Neuron (in vitro differentiated cells): Measurements from ENCODE around the gene PCDHGB3.
"Not testable (repeated sequence)": the region's sequence is repeated elsewhere in the genome, so short reads cannot be mapped to it uniquely, and the experiment has no call there.

ENCODE experiments used
- H2AFZ ChIP-seq: one replicate; pipeline ENCODE4 v1.6.1; 2013; ENCODE audit warnings: low read depth, mild to moderate bottlenecking, inconsistent platforms, low read length, moderate library complexity
- H3K27me3 ChIP-seq: one replicate; pipeline ENCODE4 v1.6.1; 2013; ENCODE audit warnings: low read length; ENCODE audit not compliant: insufficient read depth
- H3K36me3 ChIP-seq: one replicate; pipeline ENCODE4 v1.6.1; 2013; ENCODE audit warnings: low read length; ENCODE audit not compliant: insufficient read depth
- H3K4me1 ChIP-seq: one replicate; pipeline ENCODE4 v1.6.1; 2013; ENCODE audit warnings: low read length; ENCODE audit not compliant: insufficient read depth
- H3K4me3 ChIP-seq: 2 replicates; pipeline ENCODE4 v1.5.1; 2013; ENCODE audit warnings: mild to moderate bottlenecking, low read length, moderate library complexity
- H3K9me3 ChIP-seq: one replicate; pipeline ENCODE4 v1.6.1; 2013; ENCODE audit warnings: low read length

Gene PCDHGB3

DNA sequence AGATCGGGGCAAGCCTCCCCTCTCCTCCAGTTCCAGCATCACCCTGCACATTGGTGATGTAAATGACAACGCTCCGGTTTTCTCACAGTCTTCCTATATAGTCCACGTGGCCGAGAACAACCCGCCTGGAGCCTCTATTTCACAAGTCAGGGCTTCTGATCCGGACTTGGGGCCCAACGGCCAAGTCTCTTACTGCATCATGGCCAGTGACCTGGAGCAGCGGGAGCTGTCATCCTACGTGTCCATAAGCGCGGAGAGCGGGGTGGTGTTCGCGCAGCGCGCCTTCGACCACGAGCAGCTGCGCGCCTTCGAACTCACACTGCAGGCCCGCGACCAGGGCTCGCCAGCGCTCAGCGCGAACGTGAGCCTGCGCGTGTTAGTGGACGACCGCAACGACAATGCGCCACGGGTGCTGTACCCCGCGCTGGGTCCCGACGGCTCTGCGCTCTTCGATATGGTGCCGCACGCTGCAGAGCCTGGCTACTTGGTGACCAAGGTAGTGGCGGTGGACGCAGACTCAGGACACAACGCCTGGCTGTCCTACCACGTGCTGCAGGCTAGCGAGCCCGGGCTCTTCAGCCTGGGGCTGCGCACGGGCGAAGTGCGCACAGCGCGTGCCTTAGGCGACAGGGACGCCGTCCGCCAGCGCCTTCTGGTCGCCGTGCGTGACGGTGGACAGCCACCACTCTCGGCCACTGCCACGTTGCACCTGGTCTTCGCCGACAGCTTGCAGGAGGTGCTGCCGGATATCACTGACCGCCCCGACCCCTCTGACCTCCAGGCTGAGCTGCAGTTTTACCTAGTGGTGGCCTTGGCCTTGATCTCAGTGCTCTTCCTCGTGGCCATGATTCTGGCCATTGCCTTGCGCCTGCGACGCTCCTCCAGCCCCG, 19.4 kb downstream of the PCDHGB3 start:
- H3K36me3 ChIP-seq, result peaks cover 10% of the 10 kb centered on the region
- no peak overlapping the region for H3K4me3 ChIP-seq
- H3K9me3 ChIP-seq, result peaks cover 43% of the 10 kb centered on the region
- H3K27me3 ChIP-seq, result no peaks in the 10 kb centered on the region
- no peak overlapping the region for H2AFZ ChIP-seq
- H3K4me1 ChIP-seq, result no peaks in the 10 kb centered on the region

- Histone ChIP-seq H3K4me3 (no peak within 1 kb of the TSS), H3K9me3 (peaks cover 44% of the 10 kb centered on the region), H3K27me3 (no peaks in the 10 kb centered on the region), H3K36me3 (peaks cover 10% of the 10 kb centered on the region), H2AFZ (no peak within 1 kb of the TSS), H3K4me1 (no peaks in the 10 kb centered on the region)
Observed at GRCh38 chr5:141392429-141393198, 22.6 kb downstream of the PCDHGB3 start, which contains the start of gene PCDHGA8. PCDHGA8 (plus strand) TSS chr5:141392633; CDS start chr5:141392814, 181 bp downstream.

- Histone ChIP-seq H3K27me3 (no peaks in the 10 kb centered on the region), H3K4me3 (no peak overlapping the region), H2AFZ (no peak overlapping the region), H3K9me3 (peaks cover 43% of the 10 kb centered on the region), H3K36me3 (peaks cover 10% of the 10 kb centered on the region), H3K4me1 (no peaks in the 10 kb centered on the region)
Observed at GRCh38 chr5:141393267-141393666, 23.2 kb downstream of the PCDHGB3 start.

DNA sequence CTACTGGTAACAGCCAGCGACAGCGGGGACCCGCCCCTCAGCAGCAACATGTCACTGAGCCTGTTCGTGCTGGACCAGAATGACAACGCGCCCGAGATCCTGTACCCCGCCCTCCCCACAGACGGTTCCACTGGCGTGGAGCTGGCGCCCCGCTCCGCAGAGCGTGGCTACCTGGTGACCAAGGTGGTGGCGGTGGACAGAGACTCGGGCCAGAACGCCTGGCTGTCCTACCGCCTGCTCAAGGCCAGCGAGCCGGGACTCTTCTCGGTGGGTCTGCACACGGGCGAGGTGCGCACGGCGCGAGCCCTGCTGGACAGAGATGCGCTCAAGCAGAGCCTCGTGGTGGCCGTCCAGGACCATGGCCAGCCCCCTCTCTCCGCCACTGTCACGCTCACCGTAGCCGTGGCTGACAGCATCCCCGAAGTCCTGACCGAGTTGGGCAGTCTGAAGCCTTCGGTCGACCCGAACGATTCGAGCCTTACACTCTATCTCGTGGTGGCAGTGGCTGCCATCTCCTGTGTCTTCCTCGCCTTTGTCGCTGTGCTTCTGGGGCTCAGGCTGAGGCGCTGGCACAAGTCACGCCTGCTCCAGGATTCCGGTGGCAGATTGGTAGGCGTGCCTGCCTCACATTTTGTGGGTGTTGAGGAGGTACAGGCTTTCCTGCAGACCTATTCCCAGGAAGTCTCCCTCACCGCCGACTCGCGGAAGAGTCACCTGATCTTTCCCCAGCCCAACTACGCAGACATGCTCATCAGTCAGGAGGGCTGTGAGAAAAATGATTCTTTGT, 24.6 kb downstream of the PCDHGB3 start:
- H2AFZ ChIP-seq, H3K36me3 ChIP-seq: not testable (repeated sequence)
- H3K9me3 ChIP-seq, result peaks cover 39% of the 10 kb centered on the region

DNA sequence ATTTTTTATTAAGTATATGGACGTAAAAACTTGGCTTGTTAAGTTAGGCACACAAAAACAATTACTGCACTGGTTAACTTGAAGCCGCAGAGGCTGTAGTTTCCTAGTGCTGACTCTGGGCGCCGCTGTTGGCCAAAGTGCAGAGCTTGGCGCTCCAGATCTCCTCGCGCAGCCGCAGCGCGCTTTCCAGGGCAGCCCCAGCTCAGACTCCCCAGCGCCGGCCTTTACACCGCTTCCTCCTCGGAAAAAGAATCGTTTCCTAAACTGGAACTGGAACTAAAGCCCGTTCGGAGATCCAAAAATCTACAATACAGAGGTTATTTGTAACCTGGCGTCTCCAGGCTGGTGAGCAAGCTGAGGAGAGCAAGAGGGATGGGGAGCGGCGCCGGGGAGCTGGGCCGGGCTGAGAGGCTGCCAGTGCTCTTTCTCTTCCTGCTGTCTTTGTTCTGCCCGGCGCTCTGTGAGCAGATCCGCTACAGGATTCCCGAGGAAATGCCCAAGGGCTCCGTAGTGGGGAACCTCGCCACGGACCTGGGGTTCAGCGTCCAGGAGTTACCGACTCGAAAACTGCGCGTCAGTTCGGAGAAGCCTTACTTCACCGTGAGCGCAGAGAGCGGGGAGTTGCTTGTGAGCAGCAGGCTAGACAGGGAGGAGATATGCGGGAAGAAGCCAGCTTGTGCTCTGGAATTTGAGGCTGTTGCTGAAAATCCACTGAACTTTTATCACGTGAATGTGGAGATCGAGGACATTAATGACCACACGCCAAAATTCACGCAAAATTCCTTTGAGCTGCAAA, 27.9 kb downstream of the PCDHGB3 start, which contains the start of gene PCDHGB5:
TSS of gene PCDHGB5 (plus strand) at position 192 of the 796 bp plus-strand sequence. CDS start at position 373, 181 bp downstream.
- H3K27me3 ChIP-seq, H3K4me3 ChIP-seq, H3K36me3 ChIP-seq, H3K4me1 ChIP-seq, H2AFZ ChIP-seq: not testable (repeated sequence)
- peaks cover 34% of the 10 kb centered on the region for H3K9me3 ChIP-seq

More for the DNA sequence above, 24.6 kb downstream of the PCDHGB3 start:
- H3K27me3 ChIP-seq, H3K4me1 ChIP-seq, H3K4me3 ChIP-seq: not testable (repeated sequence)

- peaks cover 1% of the 10 kb centered on the region for H3K36me3 ChIP-seq
- H3K4me3 ChIP-seq, result no peak overlapping the region
- peaks cover 33% of the 10 kb centered on the region for H3K9me3 ChIP-seq
- H3K27me3 ChIP-seq, result no peaks in the 10 kb centered on the region
- H2AFZ ChIP-seq, result no peak overlapping the region
- H3K4me1 ChIP-seq, result no peaks in the 10 kb centered on the region
Observed at GRCh38 chr5:141398608-141399007, 28.6 kb downstream of the PCDHGB3 start.

DNA sequence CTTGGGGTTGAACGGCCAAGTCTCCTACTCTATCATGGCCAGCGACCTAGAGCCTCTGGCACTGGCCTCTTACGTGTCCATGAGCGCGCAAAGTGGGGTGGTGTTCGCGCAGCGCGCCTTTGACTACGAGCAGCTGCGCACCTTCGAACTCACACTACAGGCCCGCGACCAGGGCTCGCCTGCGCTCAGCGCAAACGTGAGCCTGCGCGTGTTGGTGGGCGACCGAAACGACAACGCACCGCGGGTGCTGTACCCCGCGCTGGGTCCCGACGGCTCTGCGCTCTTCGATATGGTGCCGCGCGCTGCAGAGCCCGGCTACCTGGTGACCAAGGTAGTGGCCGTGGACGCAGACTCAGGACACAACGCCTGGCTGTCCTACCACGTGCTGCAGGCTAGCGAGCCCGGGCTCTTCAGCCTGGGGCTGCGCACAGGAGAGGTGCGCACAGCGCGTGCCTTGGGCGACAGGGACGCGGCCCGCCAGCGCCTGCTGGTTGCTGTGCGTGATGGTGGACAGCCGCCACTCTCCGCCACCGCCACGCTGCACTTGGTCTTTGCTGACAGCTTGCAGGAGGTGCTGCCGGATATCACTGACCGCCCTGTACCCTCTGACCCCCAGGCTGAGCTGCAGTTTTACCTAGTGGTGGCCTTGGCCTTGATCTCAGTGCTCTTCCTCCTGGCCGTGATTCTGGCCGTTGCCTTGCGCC, 29.7 kb downstream of the PCDHGB3 start:
- peaks cover 31% of the 10 kb centered on the region for H3K9me3 ChIP-seq

DNA sequence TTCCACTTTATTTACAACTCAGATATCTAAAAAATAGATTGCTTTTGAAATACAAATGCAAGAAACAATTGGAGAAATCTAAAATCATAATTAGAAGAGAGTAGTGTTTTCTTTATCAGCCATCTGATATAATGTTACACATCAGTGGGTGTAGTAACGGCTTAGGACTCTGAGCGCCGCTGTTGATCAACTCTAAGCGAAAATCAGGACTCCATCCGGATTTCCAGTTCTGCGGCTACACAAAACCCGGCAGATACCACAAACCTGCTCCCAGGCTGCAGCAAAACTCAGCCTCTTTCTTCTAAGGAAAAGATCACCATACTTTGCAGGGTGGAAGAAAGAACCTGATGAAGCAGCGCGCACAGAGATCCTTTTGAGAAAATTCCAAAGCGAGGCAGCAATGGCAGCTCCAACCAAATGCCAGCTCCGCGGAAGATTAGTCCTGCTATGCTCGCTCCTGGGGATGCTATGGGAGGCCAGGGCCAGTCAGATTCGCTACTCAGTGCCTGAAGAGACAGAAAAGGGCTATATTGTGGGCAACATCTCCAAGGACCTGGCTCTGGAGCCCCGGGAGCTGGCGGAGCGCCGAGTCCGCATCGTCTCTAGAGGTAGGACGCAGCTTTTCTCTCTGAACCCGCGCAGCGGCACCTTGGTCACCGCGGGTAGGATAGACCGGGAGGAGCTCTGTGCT, 32.7 kb downstream of the PCDHGB3 start, which contains the start of gene PCDHGA9:
TSS of gene PCDHGA9 (plus strand) at position 226 of the 691 bp plus-strand sequence. CDS start at position 401, 175 bp downstream.
- Histone ChIP-seq H3K36me3 (no peaks in the 10 kb centered on the region), H3K4me3 (no peak within 1 kb of the TSS), H3K27me3 (no peaks in the 10 kb centered on the region), H2AFZ (no peak within 1 kb of the TSS), H3K9me3 (peaks cover 34% of the 10 kb centered on the region), H3K4me1 (no peaks in the 10 kb centered on the region)

More for the DNA sequence above, 29.7 kb downstream of the PCDHGB3 start:
- Histone ChIP-seq H3K4me1 (no peaks in the 10 kb centered on the region), H3K27me3 (no peaks in the 10 kb centered on the region), H2AFZ (no peak overlapping the region), H3K36me3 (no peaks in the 10 kb centered on the region), H3K4me3 (no peak overlapping the region)

- Histone ChIP-seq H3K4me3 (no peak overlapping the region), H2AFZ (no peak overlapping the region), H3K4me1 (no peaks in the 10 kb centered on the region), H3K36me3 (no peaks in the 10 kb centered on the region), H3K9me3 (peaks cover 34% of the 10 kb centered on the region), H3K27me3 (no peaks in the 10 kb centered on the region)
Observed at GRCh38 chr5:141403387-141403786, 33.3 kb downstream of the PCDHGB3 start.

DNA sequence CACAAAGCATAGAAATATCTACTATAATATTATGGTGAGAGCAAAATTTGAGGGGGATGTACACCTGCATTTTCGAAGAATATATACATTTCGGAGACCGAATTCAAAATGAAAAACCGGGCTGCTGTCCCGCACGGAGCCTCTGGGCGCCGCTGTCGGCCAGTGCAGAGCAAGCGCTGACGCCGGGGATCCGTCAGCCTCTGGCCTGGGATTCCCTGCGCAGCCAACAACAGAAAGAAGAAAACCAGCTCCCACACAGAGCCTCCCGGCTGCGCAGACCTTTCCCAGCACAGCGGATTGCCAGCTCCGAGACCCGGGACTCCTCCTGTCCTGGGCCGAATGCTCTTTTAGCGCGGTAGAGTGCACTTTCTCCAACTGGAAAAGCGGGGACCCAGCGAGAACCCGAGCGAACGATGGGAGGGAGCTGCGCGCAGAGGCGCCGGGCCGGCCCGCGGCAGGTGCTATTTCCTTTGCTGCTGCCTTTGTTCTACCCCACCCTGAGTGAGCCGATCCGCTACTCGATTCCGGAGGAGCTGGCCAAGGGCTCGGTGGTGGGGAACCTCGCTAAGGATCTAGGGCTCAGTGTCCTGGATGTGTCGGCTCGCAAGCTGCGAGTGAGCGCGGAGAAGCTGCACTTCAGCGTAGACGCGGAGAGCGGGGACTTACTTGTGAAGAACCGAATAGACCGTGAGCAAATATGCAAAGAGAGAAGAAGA, 37.9 kb downstream of the PCDHGB3 start, which contains the start of gene PCDHGB6:
TSS of gene PCDHGB6 (plus strand) at position 232 of the 716 bp plus-strand sequence. CDS start at position 414, 182 bp downstream.
- H3K4me1 ChIP-seq, H2AFZ ChIP-seq, H3K27me3 ChIP-seq, H3K36me3 ChIP-seq: not testable (repeated sequence)
- H3K4me3 ChIP-seq, result peak within 1 kb of the TSS; percentile 43
- peaks cover 44% of the 10 kb centered on the region for H3K9me3 ChIP-seq
